ENCODE results near the gene IPO4. TPM values are rescaled to one million over a fixed set of nuclear protein-coding genes. Genes with fewer than 3 reads are reported as not detected.
A peak's percentile ranks its signal among the peaks of the same experiment; 100 is the strongest.

The IPO4 gene
- total and polyA plus RNA-seq, 2 of the 13 experiments (the other 11 are each of a cell fraction or from before 2014, with no cell fraction given), result 39.0 to 179 TPM

- TF ChIP-seq ZNF781 (CRISPR knock-in tag; IDR thresholded peaks at IDR 0.05; ENCODE audit: borderline replicate concordance, not compliant biosample characterization) (peak; percentile 30), ZNF546 (CRISPR knock-in tag; conservative IDR thresholded peaks at IDR 0.05) (0 out of 2 replicates have a peak, but pooled peaks have one; percentile 41), PRDM10 (CRISPR knock-in tag; IDR thresholded peaks at IDR 0.05; ENCODE audit: low read depth) (no peak), SMAD1 (CRISPR knock-in tag; IDR thresholded peaks at IDR 0.05; ENCODE audit: borderline replicate concordance, low read depth) (peak; percentile 49; the same call in 1 of the 2 replicates), RBM22 (optimal IDR thresholded peaks at IDR 0.05; ENCODE audit: low read length) (peak; percentile 85), ZNF337 (CRISPR knock-in tag; IDR thresholded peaks at IDR 0.05; ENCODE audit: borderline replicate concordance, low read depth) (no peak), NFYC (CRISPR knock-in tag; IDR thresholded peaks at IDR 0.05) (no peak), MTERF4 (CRISPR knock-in tag; IDR thresholded peaks at IDR 0.05) (no peak), ZNF839 (CRISPR knock-in tag; IDR thresholded peaks at IDR 0.05; ENCODE audit: borderline replicate concordance) (peak; percentile 46; the same call in 1 of the 2 replicates), AGO2 (optimal IDR thresholded peaks at IDR 0.05; ENCODE audit: low read depth, low read length) (peak; percentile 71), MAX (IDR thresholded peaks at IDR 0.05) (no peak), ZNF225 (CRISPR knock-in tag; IDR thresholded peaks at IDR 0.05) (peak; percentile 13; the same call in 1 of the 2 replicates), ZBTB49 (CRISPR knock-in tag; IDR thresholded peaks at IDR 0.05; ENCODE audit: borderline replicate concordance) (peak; percentile 67; the same call in 1 of the 2 replicates), THAP11 (CRISPR knock-in tag; IDR thresholded peaks at IDR 0.05) (no peak), BCL6 (CRISPR knock-in tag; IDR thresholded peaks at IDR 0.05) (no peak), AKAP8 (CRISPR knock-in tag; IDR thresholded peaks at IDR 0.05) (peak; percentile 77), ELF3 (CRISPR knock-in tag; IDR thresholded peaks at IDR 0.05) (0 out of 2 replicates have a peak, but pooled peaks have one; percentile 18), ARHGAP35 (CRISPR knock-in tag; IDR thresholded peaks at IDR 0.05; ENCODE audit: borderline replicate concordance) (no peak), SMARCC2 (IDR thresholded peaks at IDR 0.05) (no peak), EP300 (IDR thresholded peaks at IDR 0.05; ENCODE audit: low read depth in 2 of 2, low read length in 2 of 2) (no peak), EP300 (CRISPR knock-in tag; IDR thresholded peaks at IDR 0.05; ENCODE audit: borderline replicate concordance) (0 out of 2 replicates have a peak, but pooled peaks have one; percentile 28)
Observed at GRCh38 chr14:24137529-24138395, 50.9 kb downstream of the IPO4 start (continued).

All from HepG2 (cell line).